Measurements from ENCODE around the gene TBC1D9. TPM values are rescaled to one million over a fixed set of nuclear protein-coding genes. Genes with fewer than 3 reads are reported as not detected.

The TBC1D9 gene
- total RNA-seq, 2 experiments from 2014 or later = 0.20 to 0.33 TPM

DNA sequence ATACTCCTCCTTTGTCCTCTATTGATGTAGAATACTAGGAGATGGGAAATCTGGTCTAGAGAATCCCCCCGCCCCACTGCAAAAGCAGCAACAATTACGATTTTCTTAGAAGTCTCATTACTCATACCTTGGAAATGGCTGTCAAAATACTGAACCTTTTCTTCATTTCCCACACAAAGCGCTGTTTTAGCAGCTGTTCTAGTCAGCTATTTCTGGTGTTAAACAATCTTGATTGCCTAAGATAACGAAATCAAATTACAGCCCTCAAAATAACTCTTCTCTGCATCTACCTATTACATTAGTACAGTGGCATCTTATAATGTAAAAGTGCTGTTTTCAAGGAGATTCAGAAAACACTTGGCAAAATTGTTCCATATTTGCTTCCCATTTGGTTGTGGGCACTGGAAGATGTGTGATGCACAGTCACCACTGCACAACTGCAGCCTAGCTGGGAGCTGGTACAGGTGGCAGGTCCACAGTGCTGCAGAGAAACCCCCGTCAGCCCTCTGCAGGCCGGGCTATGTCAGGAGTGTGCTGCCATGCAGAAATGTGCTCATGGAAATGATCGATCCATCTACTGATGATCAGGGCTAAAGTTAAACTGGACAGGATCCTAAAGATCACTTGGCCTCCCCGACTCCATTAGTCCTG is 50.4 kb downstream of the TBC1D9 start:
- intact Hi-C loops (cut with DNase I, micrococcal nuclease) = no loop called here
- H3K27ac Mint-ChIP-seq = no peak overlapping the region

DNA sequence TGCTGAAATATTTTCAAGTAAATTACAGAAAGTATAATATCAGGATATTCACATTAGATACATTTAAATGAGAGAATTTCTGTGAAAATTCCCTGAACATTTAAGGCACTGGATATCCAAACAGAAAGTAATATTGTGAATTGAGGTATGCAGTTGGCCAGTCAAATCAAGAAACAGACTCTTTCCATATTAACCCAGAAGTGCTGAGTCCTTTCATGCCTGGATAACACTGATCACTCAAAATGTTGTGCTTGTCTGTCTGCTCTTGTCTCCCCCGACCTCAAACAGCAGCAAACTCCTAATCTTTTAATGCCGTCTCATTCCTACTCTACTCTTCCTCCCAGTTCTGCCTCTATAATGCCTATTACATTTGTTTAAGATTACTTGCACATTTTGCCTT is 51.2 kb downstream of the TBC1D9 start:
- ATAC-seq (ENCODE audit: poor library complexity) = no peak
- intact Hi-C loops (cut with DNase I, micrococcal nuclease) = no loop called here
- POLR2A ChIA-PET = no interaction called here
- H3K27ac Mint-ChIP-seq = no peak overlapping the region
- TF ChIP-seq, protein P1, sequence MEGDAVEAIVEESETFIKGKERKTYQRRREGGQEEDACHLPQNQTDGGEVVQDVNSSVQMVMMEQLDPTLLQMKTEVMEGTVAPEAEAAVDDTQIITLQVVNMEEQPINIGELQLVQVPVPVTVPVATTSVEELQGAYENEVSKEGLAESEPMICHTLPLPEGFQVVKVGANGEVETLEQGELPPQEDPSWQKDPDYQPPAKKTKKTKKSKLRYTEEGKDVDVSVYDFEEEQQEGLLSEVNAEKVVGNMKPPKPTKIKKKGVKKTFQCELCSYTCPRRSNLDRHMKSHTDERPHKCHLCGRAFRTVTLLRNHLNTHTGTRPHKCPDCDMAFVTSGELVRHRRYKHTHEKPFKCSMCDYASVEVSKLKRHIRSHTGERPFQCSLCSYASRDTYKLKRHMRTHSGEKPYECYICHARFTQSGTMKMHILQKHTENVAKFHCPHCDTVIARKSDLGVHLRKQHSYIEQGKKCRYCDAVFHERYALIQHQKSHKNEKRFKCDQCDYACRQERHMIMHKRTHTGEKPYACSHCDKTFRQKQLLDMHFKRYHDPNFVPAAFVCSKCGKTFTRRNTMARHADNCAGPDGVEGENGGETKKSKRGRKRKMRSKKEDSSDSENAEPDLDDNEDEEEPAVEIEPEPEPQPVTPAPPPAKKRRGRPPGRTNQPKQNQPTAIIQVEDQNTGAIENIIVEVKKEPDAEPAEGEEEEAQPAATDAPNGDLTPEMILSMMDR (IDR thresholded peaks at IDR 0.05) = no peak
- no peaks in the 10 kb centered on the region for H3K4me1 Mint-ChIP-seq (ENCODE audit: low read depth)
- CTCF ChIA-PET = no interaction called here
- no peaks in the 10 kb centered on the region for H3K9me3 ChIP-seq (ENCODE audit: control insufficient read depth in 1 of 2, insufficient read depth in 1 of 2, low read length in 2 of 2)
- no peaks in the 10 kb centered on the region for H3K4me1 ChIP-seq (ENCODE audit: insufficient read depth, low read length)
- H3K27me3 Mint-ChIP-seq = peaks cover 4% of the 10 kb centered on the region
- no peaks in the 10 kb centered on the region for H3K36me3 Mint-ChIP-seq (ENCODE audit: low read depth)
- no peak overlapping the region for H3K4me3 Mint-ChIP-seq
- no peak overlapping the region for H3K27ac ChIP-seq (ENCODE audit: low read depth in 1 of 2, low read length in 2 of 2)
- H3K36me3 ChIP-seq (ENCODE audit: insufficient read depth, low read length) = no peaks in the 10 kb centered on the region
- DNase-seq = no peak
- no peak overlapping the region for H3K4me3 ChIP-seq (ENCODE audit: low read length)
- no peaks in the 10 kb centered on the region for H3K27me3 ChIP-seq (ENCODE audit: control insufficient read depth in 1 of 2, insufficient read depth in 2 of 2, low read length in 2 of 2)
- H3K9me3 Mint-ChIP-seq = no peaks in the 10 kb centered on the region

More for the DNA sequence above, 50.4 kb downstream of the TBC1D9 start:
- ATAC-seq (ENCODE audit: poor library complexity) (no peak), DNase-seq (no peak)
- H3K9me3 ChIP-seq (ENCODE audit: control insufficient read depth in 1 of 2, insufficient read depth in 1 of 2, low read length in 2 of 2) = no peaks in the 10 kb centered on the region
- TF ChIP-seq, protein P1 (IDR thresholded peaks at IDR 0.05) = no peak
- Mint-ChIP-seq H3K27me3 (peaks cover 4% of the 10 kb centered on the region), H3K4me3 (no peak overlapping the region), H3K9me3 (no peaks in the 10 kb centered on the region), H3K4me1 (ENCODE audit: low read depth) (peaks cover 7% of the 10 kb centered on the region), H3K36me3 (ENCODE audit: low read depth) (no peaks in the 10 kb centered on the region)
- ChIA-PET CTCF (no interaction called here), POLR2A (no interaction called here)
- H3K36me3 ChIP-seq (ENCODE audit: insufficient read depth, low read length) = no peaks in the 10 kb centered on the region
- no peaks in the 10 kb centered on the region for H3K27me3 ChIP-seq (ENCODE audit: control insufficient read depth in 1 of 2, insufficient read depth in 2 of 2, low read length in 2 of 2)
- no peak overlapping the region for H3K27ac ChIP-seq (ENCODE audit: low read depth in 1 of 2, low read length in 2 of 2)
- H3K4me3 ChIP-seq (ENCODE audit: low read length) = no peak overlapping the region
- H3K4me1 ChIP-seq (ENCODE audit: insufficient read depth, low read length) = no peaks in the 10 kb centered on the region

DNA sequence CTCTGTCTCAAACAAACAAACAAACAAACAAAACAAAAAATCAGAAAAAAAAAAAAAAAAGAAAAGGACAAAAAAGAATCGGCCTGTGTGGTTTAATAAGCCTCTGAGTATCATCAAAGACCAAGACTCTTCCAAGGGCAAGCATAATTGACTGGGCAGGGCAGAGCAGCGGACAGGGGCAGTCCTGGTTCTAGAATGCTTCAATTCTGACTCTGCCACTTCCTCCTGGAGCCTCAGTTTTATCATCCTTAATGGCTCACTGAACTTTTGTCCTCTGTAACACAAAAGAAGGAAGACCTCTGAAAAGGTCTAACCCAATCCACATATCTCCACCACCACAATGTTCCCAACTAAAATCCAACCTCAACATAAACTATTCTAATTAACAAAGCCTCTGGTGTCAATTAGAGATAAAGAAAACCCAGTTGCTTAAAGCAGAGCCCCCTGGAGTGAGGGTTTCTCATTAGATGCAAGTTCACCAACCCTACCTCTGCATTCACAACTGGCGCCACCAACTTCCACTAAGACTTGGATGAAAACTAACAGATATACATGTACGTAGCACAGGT is 51.7 kb downstream of the TBC1D9 start:
- ATAC-seq (ENCODE audit: poor library complexity) = no peak
- TF ChIP-seq, protein P1 (IDR thresholded peaks at IDR 0.05) = no peak
- Histone ChIP-seq H3K27ac (ENCODE audit: low read depth in 1 of 2, low read length in 2 of 2) (no peak overlapping the region), H3K36me3 (ENCODE audit: insufficient read depth, low read length) (no peaks in the 10 kb centered on the region), H3K9me3 (ENCODE audit: control insufficient read depth in 1 of 2, insufficient read depth in 1 of 2, low read length in 2 of 2) (no peaks in the 10 kb centered on the region), H3K27me3 (ENCODE audit: control insufficient read depth in 1 of 2, insufficient read depth in 2 of 2, low read length in 2 of 2) (no peaks in the 10 kb centered on the region), H3K4me3 (ENCODE audit: low read length) (no peak overlapping the region), H3K4me1 (ENCODE audit: insufficient read depth, low read length) (no peaks in the 10 kb centered on the region)
- intact Hi-C loops (cut with DNase I, micrococcal nuclease) = no loop called here
- no peaks in the 10 kb centered on the region for H3K36me3 Mint-ChIP-seq (ENCODE audit: low read depth)
- H3K4me1 Mint-ChIP-seq (ENCODE audit: low read depth) = no peaks in the 10 kb centered on the region
- H3K4me3 Mint-ChIP-seq = no peak overlapping the region
- no peak for DNase-seq
- CTCF ChIA-PET = no interaction called here
- H3K27ac Mint-ChIP-seq = no peak overlapping the region
- H3K27me3 Mint-ChIP-seq = peaks cover 4% of the 10 kb centered on the region
- H3K9me3 Mint-ChIP-seq = no peaks in the 10 kb centered on the region
- POLR2A ChIA-PET = no interaction called here

All from CD4-positive, alpha-beta T cell (primary cell).